Bronchial epithelial cell (primary cell): ENCODE results near the gene PLD4. TPM values are rescaled to one million over a fixed set of nuclear protein-coding genes. Genes with fewer than 3 reads are reported as not detected.

Experiments
- DNase-seq: peaks from one replicate; pipeline ENCODE4 v3.0.0-alpha.2; 2010; ENCODE audit warnings: low read depth
- FAIRE-seq: peaks from 2 replicates; lab custom pipeline; 2011; peaks lifted over from hg19 to GRCh38; lab: Jason Lieb, UNC
- H3K27me3 ChIP-seq: 2 replicates; pipeline ENCODE4 v1.5.1; 2011; ENCODE audit warnings: low read length; ENCODE audit not compliant: control insufficient read depth, insufficient read depth
- H3K36me3 ChIP-seq: 2 replicates; pipeline ENCODE4 v1.5.1; 2011; ENCODE audit warnings: low read length; ENCODE audit not compliant: control insufficient read depth, insufficient read depth
- H3K4me3 ChIP-seq: 2 replicates; pipeline ENCODE4 v1.5.1; 2011; ENCODE audit warnings: mild to moderate bottlenecking, low read depth, low read length, control low read depth
- CTCF ChIP-seq: IDR thresholded peaks from 2 replicates; pipeline ENCODE4 v1.5.1; 2011; ENCODE audit warnings: mild to moderate bottlenecking, moderate library complexity, low read length, control low read depth, inconsistent platforms; ENCODE audit not compliant: insufficient read depth, severe bottlenecking
- total RNA-seq: library from RNA; depleted of rRNA; stranded (reverse); fragments of >200 nt; gene quantifications from 2 replicates; pipeline ENCODE4 v1.2.1, GENCODE V29; 2014

The PLD4 gene
- total RNA-seq, 1 donor from 2014 or later: not detected

- Histone ChIP-seq H3K27me3 (no peaks in the 10 kb centered on the region), H3K4me3 (no peak overlapping the region), H3K36me3 (no peaks in the 10 kb centered on the region)
- DNase-seq (peak; percentile 55), FAIRE-seq (no peak)
- TF ChIP-seq CTCF: no peak
These were observed 58.0 kb downstream of the PLD4 start for GRCh38 chr14:104982548-104983230.

Other genes starting within 250 kb of the PLD4 start
- 26.2 and 26.6 TPM in 2 replicates for gene INF2, start 235.3 kb upstream of the PLD4 start, total RNA-seq
- gene ADSS1, start 200.7 kb upstream of the PLD4 start, total RNA-seq: 18.2 and 34.3 TPM in 2 replicates
- 85.0 and 95.6 TPM in 2 replicates for gene SIVA1, start 171.7 kb upstream of the PLD4 start, total RNA-seq
- 164 and 191 TPM in 2 replicates for gene AKT1, start 129.1 kb upstream of the PLD4 start, total RNA-seq
- gene ZBTB42, start 123.8 kb upstream of the PLD4 start, total RNA-seq: 5.2 and 5.3 TPM in 2 replicates
- 29.0 and 41.5 TPM in 2 replicates for gene CEP170B, start 59.6 kb upstream of the PLD4 start, total RNA-seq
- 367 and 620 TPM in 2 replicates for gene AHNAK2, start 53.5 kb downstream of the PLD4 start, total RNA-seq
- gene CLBA1, start 60.9 kb downstream of the PLD4 start, total RNA-seq: 8.4 and 14.1 TPM in 2 replicates
- gene CDCA4, start 96.2 kb downstream of the PLD4 start, total RNA-seq: 35.5 and 50.8 TPM in 2 replicates
- 0.13 TPM in 1 of 2 replicates, not detected in the other for gene GPR132, start 140.6 kb downstream of the PLD4 start, total RNA-seq
- gene JAG2, start 243.9 kb downstream of the PLD4 start, total RNA-seq: 31.6 and 45.3 TPM in 2 replicates